Erythroblast (primary cell): ENCODE results near the gene SRD5A3.

ENCODE experiments used
- GATA1 ChIP-seq: IDR thresholded peaks from 2 replicates; pipeline ENCODE4 v1.6.1; 2011; ENCODE audit warnings: low read depth, mild to moderate bottlenecking, control low read depth, low read length, moderate library complexity
- POLR2A ChIP-seq: IDR thresholded peaks from 2 replicates; pipeline ENCODE4 v1.6.1; 2011; ENCODE audit warnings: mild to moderate bottlenecking, low read length

DNA sequence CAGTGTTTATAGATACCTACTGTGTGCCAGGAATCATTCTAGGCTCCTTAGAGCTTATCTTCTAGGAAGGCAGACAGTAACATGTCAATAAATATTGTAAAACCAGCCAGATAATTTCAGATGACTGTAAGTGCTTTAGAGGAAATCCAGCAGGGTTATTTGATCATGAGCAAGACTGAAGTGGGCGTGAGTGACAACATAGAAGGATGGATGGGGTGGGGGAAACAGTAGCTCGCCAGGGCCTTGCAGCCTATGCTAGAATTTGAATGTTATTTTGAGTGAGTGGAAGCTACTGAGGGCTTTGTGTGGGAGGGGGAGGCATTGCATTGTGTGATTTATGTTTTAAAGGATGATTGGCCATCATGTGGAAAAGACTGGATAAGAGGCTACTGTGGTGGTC, 6.7 kb downstream of the SRD5A3 start:
- TF ChIP-seq POLR2A (no peak), GATA1 (no peak)
